SU-DHL-6 (cell line): ENCODE measurements around the gene PLB1.

Experiments
- H2AFZ ChIP-seq: fragments of 200-600 bp; sonication (generic); 2 replicates; pipeline ENCODE4 v1.6.1; 2014; ENCODE audit warnings: low read depth, mild to moderate bottlenecking, moderate library complexity, mixed read lengths, antibody characterized with exemption, low read length; ENCODE audit not compliant: severe bottlenecking
- H3F3A ChIP-seq: fragments of 200-600 bp; shearing (Covaris generic); 2 replicates; pipeline ENCODE4 v1.6.0; 2016; ENCODE audit warnings: antibody characterized with exemption, mild to moderate bottlenecking; ENCODE audit not compliant: insufficient read depth
- H3K27ac ChIP-seq: fragments of 200-600 bp; sonication (generic); 2 replicates; pipeline ENCODE4 v1.5.1; 2016; ENCODE audit warnings: low read depth, mild to moderate bottlenecking, low read length, moderate library complexity, mixed read lengths
- H3K27me3 ChIP-seq: fragments of 200-600 bp; sonication (generic), shearing (Covaris generic); 2 replicates; pipeline ENCODE4 v1.6.0; 2014; ENCODE audit warnings: mild to moderate bottlenecking, low read length
- H3K36me3 ChIP-seq: fragments of 200-600 bp; sonication (generic); 2 replicates; pipeline ENCODE4 v1.6.1; 2014; ENCODE audit warnings: mild to moderate bottlenecking, low read length, mixed read lengths
- H3K4me2 ChIP-seq: fragments of 300-600, 200-600 bp; shearing (Covaris generic), sonication (generic); 2 replicates; pipeline ENCODE4 v1.6.0; 2014; ENCODE audit warnings: low read length, low read depth, mild to moderate bottlenecking; ENCODE audit not compliant: poor library complexity, severe bottlenecking
- H3K4me3 ChIP-seq: fragments of 200-600 bp; sonication (generic); 2 replicates; pipeline ENCODE4 v1.5.1; 2014; ENCODE audit warnings: antibody characterized with exemption, low read length, mild to moderate bottlenecking, mixed read lengths; ENCODE audit not compliant: insufficient read depth, poor library complexity, severe bottlenecking
- H3K79me2 ChIP-seq: fragments of 200-600 bp; sonication (generic); 2 replicates; pipeline ENCODE4 v1.6.1; 2014; ENCODE audit warnings: mild to moderate bottlenecking, low read length, moderate library complexity; ENCODE audit not compliant: insufficient read depth
- H3K9ac ChIP-seq: fragments of 200-600 bp; sonication (generic); 2 replicates; pipeline ENCODE4 v1.7.0; 2014; ENCODE audit warnings: mild to moderate bottlenecking, low read length
- H3K9me2 ChIP-seq: fragments of 200-600 bp; sonication (generic); replicated peaks from 2 replicates; pipeline ENCODE4 v1.6.1; 2014; ENCODE audit warnings: low read length; ENCODE audit not compliant: insufficient read depth
- H3K9me3 ChIP-seq: fragments of 200-600 bp; sonication (generic); 2 replicates; pipeline ENCODE4 v1.6.1; 2014; ENCODE audit warnings: low read length, mixed read lengths; ENCODE audit not compliant: insufficient read depth
- H4K20me1 ChIP-seq: fragments of 200-600 bp; sonication (generic); 2 replicates; pipeline ENCODE4 v1.6.1; 2014; ENCODE audit warnings: low read depth, mild to moderate bottlenecking, antibody characterized with exemption, low read length, moderate library complexity, mixed read lengths
- EZH2phosphoT487 ChIP-seq: fragments of 200-600 bp; sonication (generic), shearing (Covaris generic); conservative IDR thresholded peaks from 2 replicates; pipeline ENCODE4 v1.6.1; 2018; ENCODE audit warnings: mild to moderate bottlenecking, antibody characterized with exemption, low read length, moderate library complexity, mixed read lengths
- TF ChIP-seq, protein P1 (sequence below): fragments of 200-600 bp; sonication (generic); IDR thresholded peaks from one replicate; pipeline ENCODE4 v1.5.1; 2017; ENCODE audit warnings: antibody characterized with exemption, mild to moderate bottlenecking, low read length, moderate library complexity; ENCODE audit not compliant: insufficient read depth, poor library complexity, severe bottlenecking

The PLB1 gene

DNA sequence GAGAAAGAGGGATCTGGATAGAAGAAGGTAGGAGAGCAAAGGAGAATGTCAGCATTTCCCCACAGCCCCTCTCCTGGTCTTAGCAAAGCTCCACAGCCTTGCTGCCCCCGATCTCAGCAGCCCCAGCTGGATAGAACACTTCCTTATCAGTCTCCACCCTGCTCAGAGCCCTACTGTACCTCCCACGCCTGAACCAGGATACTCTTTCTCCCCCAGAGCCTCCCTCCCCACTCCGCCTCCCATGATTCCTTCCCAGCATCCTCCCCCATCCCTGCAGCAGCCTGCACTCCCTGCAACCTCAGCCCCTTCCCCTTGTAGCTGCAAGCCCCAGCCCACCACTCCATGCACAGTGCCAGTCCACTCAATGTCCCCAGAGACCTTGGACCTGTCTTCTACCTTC is 25.8 kb downstream of the PLB1 start:
- Histone ChIP-seq H3K9me2 (no peaks in the 10 kb centered on the region), H3K9me3 (no peaks in the 10 kb centered on the region), H3K4me3 (no peak overlapping the region), H3F3A (no peaks in the 10 kb centered on the region), H2AFZ (no peak overlapping the region), H4K20me1 (no peaks in the 10 kb centered on the region), H3K9ac (no peak overlapping the region), H3K4me2 (no peak overlapping the region), H3K27me3 (0 out of 2 replicates have a peak, but pooled peaks cover 2% of the 10 kb centered on the region), H3K79me2 (no peaks in the 10 kb centered on the region), H3K27ac (no peak overlapping the region), H3K36me3 (no peaks in the 10 kb centered on the region)
- TF ChIP-seq, protein P1, sequence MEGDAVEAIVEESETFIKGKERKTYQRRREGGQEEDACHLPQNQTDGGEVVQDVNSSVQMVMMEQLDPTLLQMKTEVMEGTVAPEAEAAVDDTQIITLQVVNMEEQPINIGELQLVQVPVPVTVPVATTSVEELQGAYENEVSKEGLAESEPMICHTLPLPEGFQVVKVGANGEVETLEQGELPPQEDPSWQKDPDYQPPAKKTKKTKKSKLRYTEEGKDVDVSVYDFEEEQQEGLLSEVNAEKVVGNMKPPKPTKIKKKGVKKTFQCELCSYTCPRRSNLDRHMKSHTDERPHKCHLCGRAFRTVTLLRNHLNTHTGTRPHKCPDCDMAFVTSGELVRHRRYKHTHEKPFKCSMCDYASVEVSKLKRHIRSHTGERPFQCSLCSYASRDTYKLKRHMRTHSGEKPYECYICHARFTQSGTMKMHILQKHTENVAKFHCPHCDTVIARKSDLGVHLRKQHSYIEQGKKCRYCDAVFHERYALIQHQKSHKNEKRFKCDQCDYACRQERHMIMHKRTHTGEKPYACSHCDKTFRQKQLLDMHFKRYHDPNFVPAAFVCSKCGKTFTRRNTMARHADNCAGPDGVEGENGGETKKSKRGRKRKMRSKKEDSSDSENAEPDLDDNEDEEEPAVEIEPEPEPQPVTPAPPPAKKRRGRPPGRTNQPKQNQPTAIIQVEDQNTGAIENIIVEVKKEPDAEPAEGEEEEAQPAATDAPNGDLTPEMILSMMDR: no peak
- TF ChIP-seq EZH2phosphoT487: no peak

DNA sequence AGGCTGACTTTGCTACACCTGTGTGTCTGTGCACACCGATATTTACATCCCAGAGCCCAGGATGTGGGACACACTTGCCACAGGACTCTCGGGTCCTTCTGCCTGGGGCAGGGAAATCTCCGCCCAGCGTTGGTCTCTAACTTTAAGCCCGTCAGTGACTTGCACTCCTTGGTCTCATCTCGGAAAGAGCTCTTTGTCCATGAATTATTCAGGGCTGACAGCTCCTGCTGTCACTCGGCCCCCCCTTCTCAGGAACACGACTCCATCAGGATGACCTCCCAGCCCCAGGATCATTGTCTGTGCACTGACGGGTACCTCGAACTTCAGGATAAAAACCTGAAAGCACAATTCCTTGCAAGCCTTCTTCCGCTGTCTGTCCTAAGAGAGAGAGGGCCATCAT is 26.6 kb downstream of the PLB1 start:
- Histone ChIP-seq H3K36me3 (no peaks in the 10 kb centered on the region), H4K20me1 (no peaks in the 10 kb centered on the region), H3F3A (no peaks in the 10 kb centered on the region), H3K4me2 (no peak overlapping the region), H3K9me3 (no peaks in the 10 kb centered on the region), H3K4me3 (no peak overlapping the region), H3K79me2 (no peaks in the 10 kb centered on the region), H3K27me3 (0 out of 2 replicates have a peak, but pooled peaks cover 2% of the 10 kb centered on the region), H2AFZ (no peak overlapping the region), H3K27ac (no peak overlapping the region), H3K9ac (no peak overlapping the region), H3K9me2 (no peaks in the 10 kb centered on the region)
- TF ChIP-seq, protein P1: no peak
- TF ChIP-seq EZH2phosphoT487: no peak

DNA sequence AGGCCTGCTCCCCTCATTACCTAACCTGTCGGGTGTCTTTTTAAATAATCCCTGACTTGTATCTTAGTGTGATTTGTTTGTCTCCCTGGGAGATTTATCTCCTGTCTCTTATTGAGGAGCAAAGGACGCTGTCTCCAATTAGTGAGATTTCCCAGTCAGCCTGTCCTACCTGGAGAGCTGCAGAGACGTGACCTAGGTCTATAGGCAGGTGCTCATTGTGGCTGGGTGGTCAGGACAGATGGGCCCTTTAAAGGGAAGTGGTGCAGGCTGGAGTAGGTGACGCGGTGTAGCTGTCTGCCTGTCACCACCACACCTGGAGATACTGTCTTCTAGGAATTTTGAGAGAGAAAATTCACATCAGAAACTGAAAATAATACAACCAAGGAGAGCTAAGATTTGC is 28.0 kb downstream of the PLB1 start:
- no peak overlapping the region for H3K4me3 ChIP-seq
- no peaks in the 10 kb centered on the region for H4K20me1 ChIP-seq
- no peak overlapping the region for H2AFZ ChIP-seq
- H3K9me3 ChIP-seq: no peaks in the 10 kb centered on the region
- TF ChIP-seq EZH2phosphoT487: no peak
- TF ChIP-seq, protein P1: no peak
- no peak overlapping the region for H3K9ac ChIP-seq
- H3K27me3 ChIP-seq: 0 out of 2 replicates have a peak, but pooled peaks cover 2% of the 10 kb centered on the region
- no peaks in the 10 kb centered on the region for H3K36me3 ChIP-seq
- no peaks in the 10 kb centered on the region for H3K9me2 ChIP-seq
- no peak overlapping the region for H3K27ac ChIP-seq
- no peak overlapping the region for H3K4me2 ChIP-seq
- no peaks in the 10 kb centered on the region for H3K79me2 ChIP-seq
- H3F3A ChIP-seq: no peaks in the 10 kb centered on the region
